PFSK-1 (cell line): ENCODE results near the gene ZFYVE27.

ENCODE experiments used
- POLR2AphosphoS5 ChIP-seq: IDR thresholded peaks from 2 replicates; pipeline ENCODE4 v1.6.1; 2012; ENCODE audit warnings: low read depth, mild to moderate bottlenecking, control low read depth, low read length, moderate library complexity
- REST ChIP-seq, 2 experiments: IDR thresholded peaks; 2 replicates each; pipeline versions ENCODE4 v1.6.1 to v1.8.0; 2011 to 2012; ENCODE audit warnings: low read depth in 2 of 2, low read length in 2 of 2, control low read depth in 1 of 2, inconsistent platforms in 1 of 2, mild to moderate bottlenecking in 1 of 2, moderate library complexity in 1 of 2; ENCODE audit not compliant: insufficient read depth in 1 of 2
- SIN3A ChIP-seq: IDR thresholded peaks from 2 replicates; pipeline ENCODE4 v1.6.1; 2012; ENCODE audit warnings: mild to moderate bottlenecking, low read length, moderate library complexity, borderline replicate concordance; ENCODE audit not compliant: insufficient read depth
- TAF1 ChIP-seq: IDR thresholded peaks from 2 replicates; pipeline ENCODE4 v1.6.1; 2012; ENCODE audit warnings: low read length, control low read depth, borderline replicate concordance; ENCODE audit not compliant: insufficient read depth

GRCh38 chr10:97785231-97785630 lies 48.3 kb downstream of the ZFYVE27 start:
- no peak for TF ChIP-seq REST (IDR thresholded peaks at IDR 0.05; ENCODE audit: insufficient read depth in 1 of 2, low read depth in 2 of 2, low read length in 2 of 2)
- TF ChIP-seq SIN3A: no peak
- no peak for TF ChIP-seq TAF1
- TF ChIP-seq POLR2AphosphoS5: no peak
